GM18507 (cell line): ENCODE measurements around the gene SYNE2.

Experiments
- DNase-seq: peaks from one replicate; pipeline ENCODE4 v3.0.0; 2011; ENCODE audit warnings: low read depth; ENCODE audit not compliant: insufficient read length; ENCODE audit errors: extremely low spot score
- FAIRE-seq: peaks from 2 replicates; lab custom pipeline; 2011; peaks lifted over from hg19 to GRCh38; lab: Jason Lieb, UNC

The SYNE2 gene

GRCh38 chr14:63902375-63902976 lies 49.7 kb downstream of the SYNE2 start:
- no peak for FAIRE-seq
- DNase-seq: no peak

GRCh38 chr14:63904724-63905123 lies 51.9 kb downstream of the SYNE2 start:
- FAIRE-seq (peak; percentile 39), DNase-seq (no peak)

DNA sequence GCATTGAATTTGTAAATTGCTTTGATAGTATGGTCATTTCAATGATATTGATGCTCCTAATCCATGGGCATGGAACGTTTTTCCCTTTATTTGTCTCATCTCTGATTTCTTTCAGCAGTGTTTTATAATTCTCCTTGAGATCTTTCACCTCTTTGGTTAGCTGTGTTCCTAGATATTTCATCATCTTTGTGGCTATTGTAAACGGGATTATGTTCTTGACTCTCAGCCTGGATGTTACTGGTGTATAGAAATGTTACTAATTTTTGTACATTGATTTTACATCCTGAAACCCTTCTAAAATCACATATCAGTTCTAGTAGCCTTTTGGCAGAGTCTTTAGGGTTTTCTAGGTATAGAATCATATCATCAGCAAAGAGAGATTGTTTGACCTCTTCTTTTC lies 52.6 kb downstream of the SYNE2 start:
- DNase-seq: no peak
- no peak for FAIRE-seq

GRCh38 chr14:63908667-63909264 lies 56.0 kb downstream of the SYNE2 start:
- no peak for DNase-seq
- peak; percentile 38 for FAIRE-seq

DNA sequence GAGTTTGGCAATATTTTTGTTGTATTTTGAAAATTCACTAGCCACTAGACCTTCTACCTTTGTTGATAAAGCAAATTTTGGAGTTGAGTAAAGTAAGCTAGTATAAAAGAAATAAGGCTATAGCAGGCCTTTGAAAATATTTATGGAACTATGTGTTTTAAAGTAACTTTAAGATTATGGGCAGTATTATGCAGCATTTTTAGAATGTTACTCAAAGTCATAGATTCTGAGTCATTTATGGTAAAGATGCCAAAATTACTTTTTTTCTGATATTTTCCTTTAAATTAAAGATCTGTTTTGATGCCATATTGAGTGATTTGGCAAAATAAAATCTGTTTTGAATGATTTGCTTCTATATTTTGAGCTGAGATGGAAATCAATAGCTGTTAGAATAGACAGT lies 57.2 kb downstream of the SYNE2 start:
- DNase-seq (no peak), FAIRE-seq (no peak)

DNA sequence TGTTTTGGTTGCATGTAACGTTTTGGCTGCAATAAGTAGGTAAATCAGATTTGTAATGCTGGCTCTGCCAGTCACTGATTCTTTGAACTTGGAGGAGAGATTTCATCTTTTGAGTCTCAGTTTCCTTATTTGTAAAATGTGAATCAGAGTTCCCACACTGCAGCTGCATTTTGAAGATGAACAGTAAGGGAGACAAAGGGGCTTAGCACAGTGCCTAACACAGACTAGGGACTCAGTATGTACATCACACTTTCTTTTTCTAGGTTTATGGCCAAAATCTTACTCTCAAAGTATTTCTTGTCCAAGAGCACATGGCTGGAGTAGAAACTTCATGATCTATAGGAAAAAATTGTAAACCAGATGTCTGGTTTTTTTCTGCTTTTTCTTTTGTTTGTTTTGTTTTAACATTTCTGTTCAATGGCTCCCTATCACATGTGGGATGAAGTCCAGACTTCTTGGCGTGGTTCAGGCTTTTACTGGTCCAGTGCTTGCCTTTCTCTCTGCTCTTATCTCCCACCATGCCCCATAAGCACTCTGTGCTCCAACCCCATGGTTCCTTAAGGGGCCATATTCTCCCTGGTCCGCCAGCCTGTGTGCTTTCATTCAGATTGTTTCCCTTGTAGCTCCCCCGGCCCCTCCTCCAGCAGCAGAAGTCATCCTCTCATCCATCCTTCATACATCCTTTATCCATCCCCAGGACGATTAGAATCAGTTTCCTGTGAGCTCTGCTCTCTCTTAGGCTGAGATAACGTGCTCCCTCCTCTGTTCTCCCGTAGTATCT lies 58.0 kb downstream of the SYNE2 start:
- FAIRE-seq: no peak

DNA sequence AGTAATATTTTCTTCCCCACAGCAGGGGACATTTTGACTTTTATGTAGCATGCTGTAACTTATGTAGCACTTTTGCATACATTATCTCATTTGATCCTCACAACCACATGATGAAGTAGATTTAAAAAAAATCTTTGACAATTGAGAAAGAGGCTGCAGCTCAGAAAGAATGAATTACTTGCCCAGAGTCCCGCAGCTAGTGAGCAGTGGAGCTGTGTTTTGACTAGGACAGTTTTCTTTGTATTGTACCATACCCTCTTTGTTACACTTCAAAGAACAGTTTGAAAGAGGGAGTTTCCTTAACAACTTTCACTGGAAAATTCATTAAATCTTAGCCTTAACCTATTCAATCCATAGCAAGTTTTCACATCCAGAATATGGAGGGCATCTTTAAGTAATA lies 58.6 kb downstream of the SYNE2 start:
- FAIRE-seq: no peak
- DNase-seq: no peak

More for the DNA sequence above, 58.0 kb downstream of the SYNE2 start:
- DNase-seq: no peak

GRCh38 chr14:63912286-63912685 lies 59.5 kb downstream of the SYNE2 start:
- DNase-seq: no peak
- FAIRE-seq: no peak

DNA sequence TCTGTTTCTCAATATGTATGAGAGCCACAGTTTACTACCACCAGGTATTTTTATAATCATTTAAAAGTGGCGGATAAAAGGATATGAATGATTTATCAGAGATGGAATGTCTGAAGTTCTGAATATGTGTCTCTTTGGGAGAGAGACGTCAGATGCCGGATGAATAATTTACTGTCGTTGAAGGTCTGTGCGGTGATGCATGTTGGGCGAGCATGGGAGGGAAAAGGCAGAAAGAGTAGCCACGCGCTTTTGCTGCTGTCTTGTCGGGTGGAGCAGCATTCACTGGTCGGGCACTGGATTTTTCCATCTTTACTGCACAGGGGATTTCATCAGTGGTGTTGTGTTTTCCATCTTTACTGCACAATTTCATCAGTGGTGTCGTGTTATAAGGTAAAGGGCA lies 65.6 kb downstream of the SYNE2 start:
- FAIRE-seq (no peak), DNase-seq (no peak)

DNA sequence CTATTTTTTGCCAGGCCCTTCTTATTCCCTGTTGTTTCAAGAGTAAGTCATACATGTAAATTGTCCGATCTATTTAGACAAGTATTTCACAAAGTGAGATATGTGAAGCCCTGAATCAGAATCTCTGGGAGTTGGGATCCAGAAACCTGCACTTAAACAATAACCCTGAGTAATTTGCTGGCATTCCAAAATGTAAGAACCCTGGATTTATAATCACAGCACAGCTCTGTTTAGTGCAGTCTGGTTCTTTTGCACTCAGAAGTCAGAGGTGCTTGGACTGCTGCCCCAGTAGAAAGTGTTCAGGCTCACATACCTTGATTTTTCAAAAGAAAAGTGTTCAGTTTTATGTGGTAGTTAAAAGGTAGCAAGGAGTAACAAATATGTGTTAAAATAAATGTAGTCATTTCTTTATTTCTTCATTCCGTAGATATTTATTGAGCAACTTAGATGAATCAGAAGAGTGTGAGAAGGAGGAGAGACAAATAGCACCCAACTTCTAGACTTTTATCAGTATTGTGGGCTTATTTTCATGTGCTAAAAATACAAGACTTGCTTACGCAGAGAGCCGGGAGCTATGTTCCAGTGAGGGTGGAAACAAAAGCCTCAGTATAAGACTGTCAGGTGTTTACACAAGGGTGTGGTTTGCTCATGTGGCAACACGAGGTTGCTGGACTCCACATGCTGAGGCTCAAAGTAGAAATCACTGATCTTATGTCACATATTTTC lies 70.1 kb downstream of the SYNE2 start:
- FAIRE-seq (no peak), DNase-seq (no peak)

DNA sequence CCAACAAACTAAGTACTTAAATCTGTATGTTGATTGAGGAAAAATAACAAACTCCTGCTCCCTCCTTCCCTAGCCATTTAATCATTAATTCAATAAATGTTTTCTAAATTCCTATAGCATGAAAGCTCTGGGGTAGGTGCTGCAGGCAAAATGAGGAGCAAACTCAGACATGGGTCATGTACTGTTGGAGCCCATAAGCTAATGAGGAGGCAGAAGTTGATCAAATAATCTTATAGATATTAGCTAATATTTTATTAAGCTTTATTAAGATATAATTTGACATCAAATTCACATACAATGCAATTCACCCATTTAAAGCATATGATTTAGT lies 70.6 kb downstream of the SYNE2 start:
- DNase-seq: no peak

DNA sequence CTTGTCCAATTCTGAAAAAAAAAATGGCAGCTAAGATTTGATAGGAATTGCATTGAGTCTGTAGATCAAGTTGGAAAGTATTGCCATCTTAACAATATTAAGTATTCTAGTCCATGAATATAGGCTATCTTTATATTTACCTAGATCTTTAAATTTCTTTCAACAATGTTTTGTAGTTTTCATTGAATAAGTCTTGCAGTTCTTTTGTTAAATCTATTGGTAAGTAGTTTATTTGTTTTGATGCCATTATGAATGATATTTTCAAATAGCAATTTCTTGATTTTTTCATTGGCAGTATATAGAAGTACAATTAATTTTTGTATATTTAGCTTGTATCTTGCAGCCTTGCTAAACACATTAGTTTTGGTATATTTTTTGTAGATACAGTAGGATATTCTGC lies 71.6 kb downstream of the SYNE2 start:
- no peak for DNase-seq
- no peak for FAIRE-seq

More for the DNA sequence above, 70.6 kb downstream of the SYNE2 start:
- no peak for FAIRE-seq

- DNase-seq (no peak), FAIRE-seq (no peak)
Observed at GRCh38 chr14:63926641-63927040, 73.8 kb downstream of the SYNE2 start.

DNA sequence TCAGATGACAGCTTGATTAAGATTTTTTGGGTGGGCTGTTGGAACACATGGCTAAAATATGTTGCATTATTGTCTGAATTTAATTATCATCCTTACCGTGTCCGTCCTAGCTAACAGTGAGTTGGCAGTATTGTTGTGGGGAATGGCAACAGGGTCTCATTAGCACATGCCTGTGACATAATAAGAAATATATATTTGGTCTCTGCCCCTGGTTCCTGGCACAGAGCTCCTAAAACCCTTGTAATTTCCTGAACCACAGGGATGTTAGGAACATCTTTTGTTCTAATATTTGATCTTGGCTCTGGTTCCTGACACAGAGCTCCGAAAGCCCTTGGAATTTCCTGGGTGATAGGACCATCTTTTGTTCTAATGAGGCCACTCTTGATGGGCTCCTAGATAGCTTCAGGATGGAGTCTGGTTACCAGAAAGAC lies 76.0 kb downstream of the SYNE2 start:
- FAIRE-seq: no peak

DNA sequence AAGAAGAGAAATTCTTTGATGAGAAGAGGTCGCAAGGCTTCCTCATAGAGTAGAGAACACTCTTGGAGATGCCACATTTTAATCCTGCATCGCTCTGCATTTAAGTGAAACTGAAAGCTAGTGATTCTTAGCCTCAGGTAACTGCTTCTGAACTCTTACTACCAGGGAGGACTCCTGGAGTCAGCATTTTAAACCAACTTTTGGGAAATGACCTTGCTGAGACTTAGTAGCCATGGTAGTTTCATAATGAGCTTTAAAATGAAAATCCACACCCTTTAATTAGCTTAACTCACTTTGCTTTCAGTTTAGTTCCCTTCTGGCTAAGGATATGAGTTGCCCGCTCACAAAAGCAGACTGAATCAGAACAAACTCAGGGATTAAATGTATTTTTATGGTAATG lies 80.3 kb downstream of the SYNE2 start:
- FAIRE-seq: peak; percentile 70
- DNase-seq: no peak

More for the DNA sequence above, 76.0 kb downstream of the SYNE2 start:
- DNase-seq: no peak

- DNase-seq (no peak), FAIRE-seq (no peak)
Observed at GRCh38 chr14:63933711-63934110, 80.9 kb downstream of the SYNE2 start.

DNA sequence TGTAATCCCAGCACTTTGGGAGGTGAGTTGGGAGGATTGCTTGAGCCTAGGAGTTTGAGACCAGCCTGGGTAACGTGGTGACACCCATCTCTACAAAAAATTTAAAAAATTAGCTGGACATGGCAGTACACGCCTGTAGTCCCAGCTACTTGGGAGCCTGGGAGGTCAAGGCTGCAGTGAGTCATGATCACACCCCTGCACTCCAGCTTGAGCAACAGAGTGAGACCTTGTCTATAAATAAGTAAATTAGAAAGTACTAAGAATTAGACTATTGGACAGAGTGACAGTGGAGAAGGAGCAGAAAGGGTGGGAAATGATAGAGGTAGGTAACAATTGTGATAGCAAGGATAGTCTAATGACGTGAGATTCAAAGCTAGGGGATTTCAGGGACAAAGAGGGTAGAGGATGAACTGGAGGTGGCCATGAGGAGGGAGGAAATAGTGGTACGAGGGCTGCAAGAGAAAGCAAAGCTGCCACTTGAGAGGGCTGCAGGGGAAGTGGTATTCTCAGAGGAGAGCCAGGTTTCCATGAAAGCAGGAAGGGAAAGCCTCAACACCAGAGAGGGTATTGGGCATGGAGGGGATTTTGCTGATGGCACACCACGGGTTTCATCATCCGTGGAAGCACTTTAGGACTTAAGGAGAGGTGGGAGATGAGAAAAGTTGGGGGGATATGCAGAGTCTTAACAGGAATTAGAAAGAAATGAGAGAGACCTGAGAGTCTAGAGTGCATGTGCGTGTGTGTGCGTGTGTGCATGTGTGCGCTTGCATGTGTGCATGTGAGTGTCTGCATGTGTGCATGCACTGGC lies 85.6 kb downstream of the SYNE2 start:
- FAIRE-seq: peak; percentile 74
- no peak for DNase-seq

- no peak for DNase-seq
- no peak for FAIRE-seq
Observed at GRCh38 chr14:63939006-63939270, 86.1 kb downstream of the SYNE2 start.

DNA sequence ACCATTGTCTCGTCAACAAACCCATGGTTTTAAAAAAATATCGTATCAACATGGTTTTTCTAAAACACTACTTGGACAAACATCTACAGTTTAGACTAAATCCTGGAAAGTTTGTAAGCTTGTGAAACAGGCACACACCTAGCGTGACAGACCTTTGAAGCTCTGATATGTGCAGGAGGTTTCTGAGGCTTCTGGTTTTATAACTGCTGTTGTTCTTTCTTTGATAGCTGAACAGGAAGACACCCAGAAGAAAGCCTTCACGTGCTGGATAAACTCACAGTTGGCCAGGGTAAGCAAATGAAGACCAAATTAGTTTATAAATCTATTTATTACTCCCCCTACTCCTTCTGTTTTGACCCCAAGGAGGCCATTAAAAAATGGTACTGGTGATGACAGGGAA lies 87.6 kb downstream of the SYNE2 start:
- FAIRE-seq: peak; percentile 26
- no peak for DNase-seq

DNA sequence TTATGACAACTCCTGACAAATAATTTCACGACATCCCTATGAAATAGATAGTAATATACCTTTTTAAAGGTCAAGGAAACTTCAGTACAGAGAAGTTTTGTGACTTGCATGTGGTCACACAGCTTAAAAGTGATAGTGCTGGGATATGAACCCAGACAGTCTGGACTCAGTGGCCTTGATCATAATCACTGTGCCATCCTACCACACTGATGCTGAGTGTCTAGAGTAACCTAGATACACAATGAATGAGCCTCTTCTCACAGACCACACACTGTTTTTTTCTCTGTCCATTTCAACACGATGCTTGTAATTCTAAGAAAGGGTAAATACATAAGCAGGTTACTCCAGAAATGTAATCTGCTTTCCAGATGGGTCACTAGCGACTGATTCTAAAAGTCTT lies 88.2 kb downstream of the SYNE2 start:
- DNase-seq (no peak), FAIRE-seq (no peak)
